Measurements from ENCODE around the gene TMEM115.

DNA sequence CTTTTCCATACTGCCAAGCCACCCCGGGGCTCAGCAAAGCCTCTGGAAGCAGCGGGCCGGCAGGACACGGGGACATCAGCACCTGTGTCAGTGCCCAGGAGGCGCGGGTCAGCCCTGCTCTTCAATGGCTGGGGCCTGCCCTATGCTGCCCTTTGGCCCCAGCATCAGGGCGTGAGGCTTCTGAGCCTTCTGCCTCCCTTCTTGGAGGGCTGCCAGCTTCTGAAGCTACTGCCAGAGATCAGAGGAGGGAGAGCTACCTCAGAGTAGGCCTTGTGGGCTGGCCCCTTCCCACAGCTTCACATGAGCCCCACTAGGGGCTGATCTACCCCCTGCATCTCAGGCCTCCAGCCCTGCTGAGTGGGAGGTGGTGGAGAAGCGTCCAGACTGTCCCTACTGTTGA is 13.0 kb upstream of the TMEM115 start:
- TF ChIP-seq, protein P1, sequence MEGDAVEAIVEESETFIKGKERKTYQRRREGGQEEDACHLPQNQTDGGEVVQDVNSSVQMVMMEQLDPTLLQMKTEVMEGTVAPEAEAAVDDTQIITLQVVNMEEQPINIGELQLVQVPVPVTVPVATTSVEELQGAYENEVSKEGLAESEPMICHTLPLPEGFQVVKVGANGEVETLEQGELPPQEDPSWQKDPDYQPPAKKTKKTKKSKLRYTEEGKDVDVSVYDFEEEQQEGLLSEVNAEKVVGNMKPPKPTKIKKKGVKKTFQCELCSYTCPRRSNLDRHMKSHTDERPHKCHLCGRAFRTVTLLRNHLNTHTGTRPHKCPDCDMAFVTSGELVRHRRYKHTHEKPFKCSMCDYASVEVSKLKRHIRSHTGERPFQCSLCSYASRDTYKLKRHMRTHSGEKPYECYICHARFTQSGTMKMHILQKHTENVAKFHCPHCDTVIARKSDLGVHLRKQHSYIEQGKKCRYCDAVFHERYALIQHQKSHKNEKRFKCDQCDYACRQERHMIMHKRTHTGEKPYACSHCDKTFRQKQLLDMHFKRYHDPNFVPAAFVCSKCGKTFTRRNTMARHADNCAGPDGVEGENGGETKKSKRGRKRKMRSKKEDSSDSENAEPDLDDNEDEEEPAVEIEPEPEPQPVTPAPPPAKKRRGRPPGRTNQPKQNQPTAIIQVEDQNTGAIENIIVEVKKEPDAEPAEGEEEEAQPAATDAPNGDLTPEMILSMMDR (IDR thresholded peaks at IDR 0.05; ENCODE audit: low read depth, low read length), result no peak
- TF ChIP-seq MYC (IDR thresholded peaks at IDR 0.05; ENCODE audit: low read depth, low read length), result no peak
- TF ChIP-seq POLR2A (IDR thresholded peaks at IDR 0.05; ENCODE audit: extremely low read depth, insufficient read length), result no peak
- TF ChIP-seq, protein P2, sequence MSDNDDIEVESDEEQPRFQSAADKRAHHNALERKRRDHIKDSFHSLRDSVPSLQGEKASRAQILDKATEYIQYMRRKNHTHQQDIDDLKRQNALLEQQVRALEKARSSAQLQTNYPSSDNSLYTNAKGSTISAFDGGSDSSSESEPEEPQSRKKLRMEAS (IDR thresholded peaks at IDR 0.05; ENCODE audit: low read depth, low read length), result no peak

All from NB4 (cell line).